IMR-90 (cell line): ENCODE results near the gene RRP1B. TPM values are rescaled to one million over a fixed set of nuclear protein-coding genes. Genes with fewer than 3 reads are reported as not detected.
A peak's percentile ranks its signal among the peaks of the same experiment; 100 is the strongest.

Experiments
- ATAC-seq: fragments of 200-7000 bp; cut with Tn5 transposase; 2 replicates; pipeline ENCODE4 v1.9.1; 2020; ENCODE audit warnings: low read depth, mild to moderate bottlenecking, moderate library complexity
- BruUV-seq: library from RNA; stranded (reverse); fragments of 400-500 nt; replicated peaks from 2 replicates; lab custom pipeline; 2021; lab: Mats Ljungman, UMichigan
- CTCF ChIA-PET: fragments of 300-600 bp; formaldehyde crosslinking; extraction: SDS; loops from one replicate; lab custom pipeline; 2021; ENCODE audit warnings: antibody characterized with exemption; lab: Yijun Ruan, JAX
- POLR2A ChIA-PET: fragments of 300-600 bp; sonication (Branson Sonifier 250); formaldehyde crosslinking; loops from one replicate; lab custom pipeline; 2022; ENCODE audit warnings: antibody characterized with exemption; ENCODE audit not compliant: unreplicated experiment; lab: Charles Lee
- DNase-seq: peaks from one replicate; pipeline ENCODE4 v3.0.0; 2013
- H2AFZ ChIP-seq: replicated peaks from 2 replicates; pipeline ENCODE3; 2013; ENCODE audit warnings: low read length, mild to moderate bottlenecking; ENCODE audit not compliant: poor library complexity
- H2AK5ac ChIP-seq: 2 replicates; pipeline ENCODE4 v1.6.1; 2013; ENCODE audit warnings: low read depth, low read length, inconsistent platforms
- H2AK9ac ChIP-seq: replicated peaks from 2 replicates; pipeline ENCODE3; 2013; ENCODE audit warnings: mild to moderate bottlenecking, low read depth, low read length, moderate library complexity; ENCODE audit not compliant: poor library complexity
- H2BK120ac ChIP-seq: 2 replicates; pipeline ENCODE4 v1.6.1; 2013; ENCODE audit warnings: low read depth, low read length, inconsistent platforms
- H2BK15ac ChIP-seq: 3 replicates; pipeline ENCODE4 v1.6.1; 2013; ENCODE audit warnings: low read depth, low read length, inconsistent platforms
- H2BK20ac ChIP-seq: 2 replicates; pipeline ENCODE4 v1.6.1; 2013; ENCODE audit warnings: low read depth, mild to moderate bottlenecking, inconsistent platforms, low read length, moderate library complexity
- H2BK5ac ChIP-seq: 2 replicates; pipeline ENCODE4 v1.6.1; 2013; ENCODE audit warnings: mild to moderate bottlenecking, low read depth, low read length, inconsistent platforms; ENCODE audit not compliant: poor library complexity, severe bottlenecking
- H3K14ac ChIP-seq: replicated peaks from 2 replicates; pipeline ENCODE4 v1.6.1; 2013; ENCODE audit warnings: low read depth, low read length, inconsistent platforms
- H3K18ac ChIP-seq: 2 replicates; pipeline ENCODE4 v1.6.1; 2013; ENCODE audit warnings: low read depth, low read length, control low read depth
- H3K23ac ChIP-seq: 2 replicates; pipeline ENCODE4 v1.6.1; 2013; ENCODE audit warnings: low read depth, low read length, inconsistent platforms
- H3K27ac ChIP-seq: 2 replicates; pipeline ENCODE4 v1.5.1; 2013; ENCODE audit warnings: mild to moderate bottlenecking, control low read depth, low read length; ENCODE audit not compliant: insufficient read depth
- H3K27me3 ChIP-seq: 2 replicates; pipeline ENCODE4 v1.6.1; 2013; ENCODE audit warnings: low read length; ENCODE audit not compliant: control insufficient read depth, insufficient read depth
- H3K36me3 ChIP-seq: 2 replicates; pipeline ENCODE4 v1.6.1; 2013; ENCODE audit warnings: low read length, mixed read lengths; ENCODE audit not compliant: control insufficient read depth, insufficient read depth
- H3K4ac ChIP-seq: 2 replicates; pipeline ENCODE4 v1.6.1; 2013; ENCODE audit warnings: low read depth, low read length, inconsistent platforms
- H3K4me1 ChIP-seq: 2 replicates; pipeline ENCODE4 v1.6.1; 2013; ENCODE audit warnings: low read length, mixed read lengths; ENCODE audit not compliant: control insufficient read depth, insufficient read depth
- H3K4me2 ChIP-seq: 2 replicates; pipeline ENCODE4 v1.6.1; 2013; ENCODE audit warnings: low read depth, mild to moderate bottlenecking, control low read depth, low read length, moderate library complexity
- H3K4me3 ChIP-seq: 2 replicates; pipeline ENCODE4 v1.5.1; 2013; ENCODE audit warnings: low read depth, mild to moderate bottlenecking, control low read depth, low read length, moderate library complexity; ENCODE audit not compliant: insufficient read depth
- H3K56ac ChIP-seq: 2 replicates; pipeline ENCODE4 v1.6.1; 2013; ENCODE audit warnings: low read length, inconsistent platforms; ENCODE audit not compliant: insufficient read depth; ENCODE audit errors: extremely low read depth
- H3K79me1 ChIP-seq, 2 experiments: 2 replicates each; pipeline ENCODE4 v1.6.1; 2013; ENCODE audit warnings: low read length in 2 of 2, inconsistent platforms in 1 of 2, low read depth in 1 of 2
- H3K9ac ChIP-seq: 2 replicates; pipeline ENCODE4 v1.6.1; 2013; ENCODE audit warnings: low read depth, low read length, control low read depth
- H3K9me1 ChIP-seq: 2 replicates; pipeline ENCODE4 v1.6.1; 2013; ENCODE audit warnings: low read length, inconsistent platforms; ENCODE audit not compliant: insufficient read depth
- H3K9me3 ChIP-seq: 2 replicates; pipeline ENCODE4 v1.6.1; 2013; ENCODE audit warnings: low read length; ENCODE audit not compliant: control insufficient read depth, insufficient read depth
- H4K20me1 ChIP-seq: 2 replicates; pipeline ENCODE4 v1.6.1; 2013; ENCODE audit warnings: low read length, inconsistent platforms; ENCODE audit not compliant: insufficient read depth
- H4K5ac ChIP-seq: 2 replicates; pipeline ENCODE4 v1.6.1; 2013; ENCODE audit warnings: mild to moderate bottlenecking, low read depth, low read length, control low read depth
- H4K8ac ChIP-seq, 2 experiments: 2 replicates each; pipeline ENCODE4 v1.6.1; 2013; ENCODE audit warnings: low read depth in 2 of 2, low read length in 2 of 2, control low read depth in 1 of 2, inconsistent platforms in 1 of 2
- H4K91ac ChIP-seq: 2 replicates; pipeline ENCODE4 v1.6.1; 2013; ENCODE audit warnings: low read depth, low read length, inconsistent platforms; ENCODE audit not compliant: insufficient read depth
- CEBPB ChIP-seq: IDR thresholded peaks from 2 replicates; pipeline ENCODE4 v1.6.1; 2012; ENCODE audit warnings: low read depth, low read length, improper control_type of control experiment
- CHD1 ChIP-seq: IDR thresholded peaks from 2 replicates; pipeline ENCODE4 v1.6.1; 2012; ENCODE audit warnings: low read depth, low read length, improper control_type of control experiment
- WGBS, 2 experiments: methylation state at CpG; one replicate each; pipeline versions ENCODE4 v1.1.5 to v1.1.7; 2013; ENCODE audit warnings: missing lambda C conversion rate in 2 of 2; ENCODE audit not compliant: insufficient read length in 1 of 2; ENCODE audit errors: extremely low coverage in 2 of 2; 5-methylcytosine and 5-hydroxymethylcytosine counted together
- dilution Hi-C: fragments of 300-500 bp; cut with HindIII; formaldehyde crosslinking; loops from one replicate; pipeline ENCODE4 v1.14.3; 2018; ENCODE audit warnings: low sequenced_read_pairs; ENCODE audit not compliant: unreplicated experiment
- in situ Hi-C: fragments of 300-500 bp; cut with MboI; formaldehyde crosslinking; loops from 3 replicates; pipeline ENCODE4 v1.14.3; 2019; ENCODE audit warnings: low sequenced_read_pairs, inconsistent platforms, mixed read lengths
- intact Hi-C: fragments of 100-400 bp; cut with micrococcal nuclease; formaldehyde crosslinking; loops from 2 replicates; pipeline ENCODE4 v1.10.0; 2022
- polyA plus RNA-seq, 3 experiments: library from polyadenylated mRNA; depleted of rRNA; stranded (reverse); fragments of >200 nt; gene quantifications; 2 replicates each; pipeline ENCODE4 v1.2.3, GENCODE V29; 2012; ENCODE audit warnings: low replicate concordance in 1 of 3
- total RNA-seq: library from RNA; depleted of rRNA; stranded (reverse); fragments of >200 nt; gene quantifications from 2 replicates; pipeline ENCODE4 v1.2.3, GENCODE V29; 2012

Gene RRP1B
- total and polyA plus RNA-seq, 2 of the 4 experiments (the other 2 are of a cell fraction), result 11.1 to 16.1 TPM

DNA sequence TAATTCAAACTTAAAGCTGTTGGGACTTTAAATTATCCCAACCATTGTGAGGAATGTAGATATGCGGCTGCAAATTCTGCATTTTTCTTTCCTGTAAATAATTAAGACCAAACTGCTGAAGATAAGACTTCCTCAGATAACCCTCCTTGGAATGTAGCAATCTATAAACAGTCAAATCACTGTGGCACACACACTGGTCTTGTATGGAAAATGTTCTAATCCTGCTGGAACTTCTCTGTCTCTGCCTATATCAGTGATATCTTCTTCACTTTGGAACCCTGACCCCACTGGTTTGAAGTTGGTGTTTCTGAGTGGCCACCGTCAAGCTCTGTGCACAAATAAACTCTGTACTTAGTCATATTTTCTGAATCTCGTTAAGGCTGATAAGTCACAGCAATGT is 33.0 kb upstream of the RRP1B start:
- H4K91ac ChIP-seq, result no peak overlapping the region
- H3K27ac ChIP-seq, result peak overlapping the region; percentile 79; the same call in 1 of the 2 replicates
- no CpG with 5 or more reads among the region's 3 CpGs for WGBS, 2 experiments
- peak overlapping the region; percentile 22; the same call in 1 of the 2 replicates for H3K56ac ChIP-seq
- no peak overlapping the region for H4K5ac ChIP-seq
- peak overlapping the region; percentile 90 for H2BK5ac ChIP-seq
- no TSS peak for BruUV-seq
- H4K8ac ChIP-seq, result peak overlapping the region in 1 of 2 experiments; percentile 41; a peak in 2 of 4 replicates
- peak overlapping the region; percentile 50 for H2BK120ac ChIP-seq
- ChIA-PET CTCF (interaction anchor here (1.2 kb wide), 1 partner anchor 19 kb away, joined by 3 read pairs; no protein-coding TSS in a partner anchor), POLR2A (no interaction called here)
- peaks cover 4% of the 10 kb centered on the region; the same call in 1 of the 2 replicates for H3K9me1 ChIP-seq
- no peaks in the 10 kb centered on the region; the same call in 1 of the 2 replicates for H3K27me3 ChIP-seq
- peak overlapping the region; percentile 47; the same call in 1 of the 2 replicates for H2BK20ac ChIP-seq
- no peaks in the 10 kb centered on the region for H3K36me3 ChIP-seq
- H2AFZ ChIP-seq, result no peak overlapping the region
- peak overlapping the region; percentile 8; the same call in 1 of the 2 replicates for H3K4me2 ChIP-seq
- H3K23ac ChIP-seq, result no peak overlapping the region
- H3K9ac ChIP-seq, result no peak overlapping the region
- H3K4me1 ChIP-seq, result peaks cover 4% of the 10 kb centered on the region
- H4K20me1 ChIP-seq, result no peaks in the 10 kb centered on the region
- H3K4ac ChIP-seq, result peak overlapping the region; percentile 14; the same call in 1 of the 2 replicates
- no peak overlapping the region for H2BK15ac ChIP-seq
- peak overlapping the region; percentile 25; the same call in 1 of the 2 replicates for H3K18ac ChIP-seq
- intact Hi-C loops (loop anchor here (1.0 to 2.0 kb wide), 2 partner anchors 12 to 18 kb away; no protein-coding TSS in a partner anchor), in situ Hi-C loops (no loop called here), dilution Hi-C loops (no loop called here)
- H2AK5ac ChIP-seq, result no peak overlapping the region
- no peak overlapping the region for H2AK9ac ChIP-seq
- no peaks in the 10 kb centered on the region for H3K79me1 ChIP-seq
- peaks cover 3% of the 10 kb centered on the region; the same call in 1 of the 2 replicates for H3K9me3 ChIP-seq
- ATAC-seq (peak; percentile 96), DNase-seq (peak; percentile 64)
- H3K14ac ChIP-seq, result no peak overlapping the region
- TF ChIP-seq CHD1 (no peak), CEBPB (peak; percentile 48; the same call in 1 of the 2 replicates)
- no peak overlapping the region for H3K4me3 ChIP-seq
